Raji (cell line): ENCODE data around the gene SMAD6.

Experiments
- POLR2A ChIP-seq: IDR thresholded peaks from 2 replicates; pipeline ENCODE4 v1.6.1; 2011; ENCODE audit warnings: low read depth, low read length, control low read depth; ENCODE audit not compliant: insufficient read depth

SMAD6 gene

GRCh38 chr15:66670175-66670574 lies 31.9 kb upstream of the SMAD6 start:
- TF ChIP-seq POLR2A: no peak

GRCh38 chr15:66670762-66671580 lies 31.1 kb upstream of the SMAD6 start:
- TF ChIP-seq POLR2A: no peak

GRCh38 chr15:66672867-66673266 lies 29.2 kb upstream of the SMAD6 start:
- TF ChIP-seq POLR2A: no peak

GRCh38 chr15:66673410-66674322 lies 28.4 kb upstream of the SMAD6 start:
- TF ChIP-seq POLR2A: no peak

GRCh38 chr15:66674756-66675155 lies 27.3 kb upstream of the SMAD6 start:
- no peak for TF ChIP-seq POLR2A

GRCh38 chr15:66675446-66675845 lies 26.6 kb upstream of the SMAD6 start:
- no peak for TF ChIP-seq POLR2A

GRCh38 chr15:66677336-66677735 lies 24.7 kb upstream of the SMAD6 start:
- TF ChIP-seq POLR2A: no peak

- no peak for TF ChIP-seq POLR2A
Measured at GRCh38 chr15:66679061-66679656, 22.9 kb upstream of the SMAD6 start.

GRCh38 chr15:66679657-66680108 lies 22.4 kb upstream of the SMAD6 start:
- no peak for TF ChIP-seq POLR2A

GRCh38 chr15:66680502-66680901 lies 21.5 kb upstream of the SMAD6 start:
- no peak for TF ChIP-seq POLR2A

GRCh38 chr15:66681395-66681794 lies 20.6 kb upstream of the SMAD6 start:
- no peak for TF ChIP-seq POLR2A

- TF ChIP-seq POLR2A: no peak
Measured at GRCh38 chr15:66682246-66682645, 19.8 kb upstream of the SMAD6 start.

- no peak for TF ChIP-seq POLR2A
Measured at GRCh38 chr15:66682865-66683264, 19.2 kb upstream of the SMAD6 start.

- TF ChIP-seq POLR2A: no peak
Measured at GRCh38 chr15:66684136-66684681, 17.8 kb upstream of the SMAD6 start.

- TF ChIP-seq POLR2A: no peak
Measured at GRCh38 chr15:66685638-66686150, 16.3 kb upstream of the SMAD6 start.
